Measurements from ENCODE around the gene SELENON. TPM values are rescaled to one million over a fixed set of nuclear protein-coding genes. Genes with fewer than 3 reads are reported as not detected.

SELENON gene
- total RNA-seq, 2 donors from 2014 or later = 89.7 to 90.0 TPM

DNA sequence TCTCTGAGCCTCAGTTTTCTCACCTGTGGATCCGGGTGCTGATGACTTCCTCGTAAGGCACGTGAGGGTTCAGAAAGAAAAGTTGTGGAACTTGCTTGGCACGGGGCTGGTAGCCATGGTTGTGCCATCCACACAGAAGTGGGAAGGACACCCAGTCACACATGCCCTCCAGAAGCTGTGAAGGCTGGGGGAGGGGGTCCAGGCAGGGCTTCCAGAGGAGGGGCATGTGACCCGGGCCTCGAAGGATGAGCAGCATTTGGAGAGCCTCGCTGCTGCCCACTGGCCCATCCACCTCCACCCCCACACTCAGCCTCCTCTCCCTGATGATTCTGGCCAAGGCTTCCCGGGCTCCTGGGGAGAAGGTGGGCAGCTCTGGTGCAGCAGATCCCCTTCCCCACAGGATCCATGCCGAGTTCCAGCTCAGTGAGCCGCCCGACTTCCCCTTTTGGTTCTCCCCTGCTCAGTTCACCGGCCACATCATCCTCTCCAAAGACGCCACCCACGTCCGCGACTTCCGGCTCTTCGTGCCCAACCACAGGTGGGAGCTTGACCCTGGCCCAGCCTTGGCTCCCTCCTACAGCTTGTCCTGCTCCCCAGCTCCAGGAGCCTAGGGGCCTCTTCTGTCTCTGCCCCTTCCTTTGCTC lies 9.4 kb downstream of the SELENON start:
- Histone ChIP-seq H3K4me1 (replicated peaks) (peaks cover 16% of the 10 kb centered on the region), H3K9me3 (no peaks in the 10 kb centered on the region), H3K4me3 (no peak overlapping the region), H3K36me3 (no peaks in the 10 kb centered on the region), H3K27me3 (replicated peaks; ENCODE audit: insufficient read depth) (no peaks in the 10 kb centered on the region), H3K27ac (peak overlapping the region; percentile 69 to 70)
- DNase-seq (ENCODE audit: low spot score) = peak; percentile 77
- 72% methylated on average over 18 of the region's 18 CpGs for WGBS
- intact Hi-C loops (cut with DNase I) = loop anchor here (5.0 to 10.0 kb wide), 2 partner anchors 267 to 405 kb away; partner anchors contain the start of gene LDLRAP1
- TF ChIP-seq POLR2A (IDR thresholded peaks at IDR 0.05) (no peak), POLR2AphosphoS5 (IDR thresholded peaks at IDR 0.05) (peak; percentile 90)
- TF ChIP-seq, protein P1, sequence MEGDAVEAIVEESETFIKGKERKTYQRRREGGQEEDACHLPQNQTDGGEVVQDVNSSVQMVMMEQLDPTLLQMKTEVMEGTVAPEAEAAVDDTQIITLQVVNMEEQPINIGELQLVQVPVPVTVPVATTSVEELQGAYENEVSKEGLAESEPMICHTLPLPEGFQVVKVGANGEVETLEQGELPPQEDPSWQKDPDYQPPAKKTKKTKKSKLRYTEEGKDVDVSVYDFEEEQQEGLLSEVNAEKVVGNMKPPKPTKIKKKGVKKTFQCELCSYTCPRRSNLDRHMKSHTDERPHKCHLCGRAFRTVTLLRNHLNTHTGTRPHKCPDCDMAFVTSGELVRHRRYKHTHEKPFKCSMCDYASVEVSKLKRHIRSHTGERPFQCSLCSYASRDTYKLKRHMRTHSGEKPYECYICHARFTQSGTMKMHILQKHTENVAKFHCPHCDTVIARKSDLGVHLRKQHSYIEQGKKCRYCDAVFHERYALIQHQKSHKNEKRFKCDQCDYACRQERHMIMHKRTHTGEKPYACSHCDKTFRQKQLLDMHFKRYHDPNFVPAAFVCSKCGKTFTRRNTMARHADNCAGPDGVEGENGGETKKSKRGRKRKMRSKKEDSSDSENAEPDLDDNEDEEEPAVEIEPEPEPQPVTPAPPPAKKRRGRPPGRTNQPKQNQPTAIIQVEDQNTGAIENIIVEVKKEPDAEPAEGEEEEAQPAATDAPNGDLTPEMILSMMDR (IDR thresholded peaks at IDR 0.05) = no peak

DNA sequence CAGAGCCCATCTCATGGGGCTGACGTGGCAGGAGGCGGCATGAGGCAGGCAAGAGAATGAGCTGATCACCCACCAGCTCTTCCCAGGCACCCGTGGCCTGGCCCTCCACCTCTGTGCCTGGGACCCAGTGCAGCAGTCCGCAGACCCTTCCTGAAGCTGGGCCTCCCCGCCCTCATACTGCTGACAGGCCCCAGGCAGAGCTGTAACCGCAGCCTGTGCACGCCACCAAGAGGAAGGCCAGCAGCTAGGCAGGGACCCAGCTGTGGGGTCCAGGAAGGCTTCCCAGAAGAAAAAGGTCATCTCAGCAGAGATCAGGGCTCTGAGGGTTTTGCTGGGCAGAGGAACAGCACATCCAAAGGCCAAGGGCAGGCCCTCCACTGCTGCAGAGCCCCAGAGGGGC lies 9.9 kb downstream of the SELENON start:
- intact Hi-C loops (cut with DNase I) = loop anchor here (5.0 to 10.0 kb wide), 2 partner anchors 268 to 405 kb away; partner anchors contain the start of gene LDLRAP1
- WGBS = 85% methylated on average over 7 of the region's 7 CpGs
- H3K9me3 ChIP-seq = no peaks in the 10 kb centered on the region
- H3K27me3 ChIP-seq (replicated peaks; ENCODE audit: insufficient read depth) = no peaks in the 10 kb centered on the region
- TF ChIP-seq, protein P1 (IDR thresholded peaks at IDR 0.05) = no peak
- TF ChIP-seq POLR2A (IDR thresholded peaks at IDR 0.05) = no peak
- TF ChIP-seq POLR2AphosphoS5 (IDR thresholded peaks at IDR 0.05) = no peak
- DNase-seq (ENCODE audit: low spot score) = no peak
- H3K27ac ChIP-seq = peak overlapping the region in 1 of 2 donors; percentile 69
- H3K4me3 ChIP-seq = no peak overlapping the region
- H3K36me3 ChIP-seq = no peaks in the 10 kb centered on the region
- peaks cover 16% of the 10 kb centered on the region for H3K4me1 ChIP-seq (replicated peaks)

DNA sequence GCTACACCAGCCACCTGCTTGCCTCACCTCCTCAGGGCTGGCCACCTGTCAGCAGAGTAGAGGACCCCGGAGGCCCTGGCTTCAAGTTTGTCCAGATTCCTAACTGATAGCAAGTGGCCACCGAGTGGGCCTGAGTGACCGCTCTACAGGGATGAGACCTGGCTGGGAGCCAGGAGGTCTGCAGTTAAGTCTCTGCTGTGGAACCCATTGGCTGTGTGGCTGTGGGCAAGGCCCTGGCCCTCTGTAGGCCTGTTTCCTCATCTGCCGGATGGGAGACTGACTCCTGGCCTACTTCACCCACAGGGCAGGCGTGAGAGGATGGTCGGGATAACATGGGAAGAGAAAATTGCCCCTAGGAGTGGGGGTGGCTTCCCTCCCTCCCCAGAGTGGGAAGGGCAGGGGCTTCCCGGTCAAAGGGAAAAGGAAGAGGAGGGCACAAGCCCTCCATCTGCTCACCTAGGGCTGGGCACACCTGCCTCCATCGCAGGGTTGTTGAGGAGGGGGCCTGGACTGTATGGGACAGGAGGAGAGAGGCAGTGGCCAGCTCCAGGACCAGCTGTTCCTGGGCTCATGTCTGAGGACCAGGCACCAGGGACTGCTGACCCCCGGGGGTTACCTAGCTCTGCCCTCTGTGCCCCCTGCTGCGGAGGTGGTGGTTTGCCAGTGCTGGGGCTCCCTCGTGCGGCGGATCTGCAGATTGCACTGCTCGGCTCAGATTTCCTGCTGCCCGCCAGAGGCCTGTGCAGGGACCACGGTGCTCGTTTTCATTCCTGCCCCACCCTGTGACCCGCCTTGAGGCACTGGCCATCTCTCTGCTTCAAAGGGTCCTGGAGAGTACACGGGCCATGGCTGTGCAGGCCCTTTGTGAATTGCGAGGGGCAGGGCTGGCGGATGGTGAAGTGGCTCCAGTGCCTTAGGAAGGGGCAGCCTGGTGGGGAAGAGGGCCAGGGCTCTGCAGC lies 10.6 kb downstream of the SELENON start:
- intact Hi-C loops (cut with DNase I) = no loop called here
- H3K9me3 ChIP-seq = no peaks in the 10 kb centered on the region
- H3K4me1 ChIP-seq (replicated peaks) = peaks cover 15% of the 10 kb centered on the region
- peak; percentile 67 for DNase-seq (ENCODE audit: low spot score)
- no peak overlapping the region for H3K4me3 ChIP-seq
- H3K27me3 ChIP-seq (replicated peaks; ENCODE audit: insufficient read depth) = no peaks in the 10 kb centered on the region
- 28% methylated on average over 20 of the region's 21 CpGs for WGBS
- H3K27ac ChIP-seq = peak overlapping the region in 1 of 2 donors; percentile 69
- TF ChIP-seq POLR2A (IDR thresholded peaks at IDR 0.05) (no peak), POLR2AphosphoS5 (IDR thresholded peaks at IDR 0.05) (peak; percentile 32)
- TF ChIP-seq, protein P1 (IDR thresholded peaks at IDR 0.05) = peak; percentile 86 to 95 (median 91)
- H3K36me3 ChIP-seq = no peaks in the 10 kb centered on the region

DNA sequence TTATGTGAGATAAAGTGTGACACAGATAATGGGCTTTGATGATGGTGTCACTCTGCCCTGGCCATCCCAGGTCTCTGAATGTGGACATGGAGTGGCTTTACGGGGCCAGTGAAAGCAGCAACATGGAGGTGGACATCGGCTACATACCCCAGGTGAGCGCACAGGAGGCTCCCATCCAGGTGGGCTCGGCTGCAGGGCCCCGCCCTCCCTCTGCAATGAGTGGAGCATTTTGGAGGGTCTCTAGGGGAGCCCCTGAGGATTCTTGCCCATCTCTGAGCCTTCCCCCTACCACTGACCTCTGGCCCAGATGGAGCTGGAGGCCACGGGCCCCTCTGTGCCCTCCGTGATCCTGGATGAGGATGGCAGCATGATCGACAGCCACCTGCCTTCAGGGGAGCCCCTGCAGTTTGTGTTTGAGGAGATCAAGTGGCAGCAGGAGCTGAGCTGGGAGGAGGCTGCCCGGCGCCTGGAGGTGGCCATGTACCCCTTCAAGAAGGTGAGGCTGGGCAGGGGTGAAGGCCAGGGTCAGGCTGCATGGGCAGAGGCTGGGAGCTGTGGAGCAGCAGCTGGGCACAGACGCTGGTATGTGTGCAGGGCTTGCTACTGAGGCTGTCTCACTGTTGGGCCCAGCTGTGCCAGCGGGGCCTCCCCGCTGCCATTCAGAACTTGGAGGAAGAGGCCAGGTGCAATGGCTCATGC lies 11.5 kb downstream of the SELENON start:
- TF ChIP-seq POLR2A (IDR thresholded peaks at IDR 0.05) (no peak), POLR2AphosphoS5 (IDR thresholded peaks at IDR 0.05) (no peak)
- TF ChIP-seq, protein P1 (IDR thresholded peaks at IDR 0.05) = no peak
- H3K4me3 ChIP-seq = no peak overlapping the region
- peaks cover 12% of the 10 kb centered on the region for H3K4me1 ChIP-seq (replicated peaks)
- intact Hi-C loops (cut with DNase I) = no loop called here
- WGBS = 84% methylated on average over 12 of the region's 13 CpGs
- no peaks in the 10 kb centered on the region for H3K27me3 ChIP-seq (replicated peaks; ENCODE audit: insufficient read depth)
- H3K9me3 ChIP-seq = no peaks in the 10 kb centered on the region
- no peaks in the 10 kb centered on the region for H3K36me3 ChIP-seq
- no peak overlapping the region for H3K27ac ChIP-seq
- DNase-seq (ENCODE audit: low spot score) = no peak

All from prostate gland (tissue), 2 donors.